Stimulated activated CD4-positive, alpha-beta T cell treated with anti-CD3 and anti-CD28 coated beads, Interleukin-2, amount 100 ng/mL, for 48 hours (primary cell): Measurements from ENCODE around the gene ASTN2.

Experiments
- DNase-seq, 2 donors: peaks; one replicate each; pipeline ENCODE4 v3.0.0-alpha.2; 2020

ASTN2 gene

GRCh38 chr9:117296453-117296852 is 118.4 kb downstream of the ASTN2 start:
- DNase-seq = no peak

- DNase-seq = no peak
These were observed 121.4 kb downstream of the ASTN2 start for GRCh38 chr9:117293206-117294114.

GRCh38 chr9:117290856-117291622 is 123.8 kb downstream of the ASTN2 start:
- no peak for DNase-seq

- DNase-seq = no peak
These were observed 124.5 kb downstream of the ASTN2 start for GRCh38 chr9:117290306-117290840.

GRCh38 chr9:117286245-117286644 is 128.6 kb downstream of the ASTN2 start:
- DNase-seq = no peak

- DNase-seq = no peak
These were observed 130.4 kb downstream of the ASTN2 start for GRCh38 chr9:117284414-117284813.

GRCh38 chr9:117282541-117282940 is 132.3 kb downstream of the ASTN2 start:
- DNase-seq = no peak

- no peak for DNase-seq
These were observed 136.3 kb downstream of the ASTN2 start for GRCh38 chr9:117278471-117279035.

GRCh38 chr9:117278020-117278419 is 136.8 kb downstream of the ASTN2 start:
- no peak for DNase-seq

GRCh38 chr9:117276444-117276843 is 138.4 kb downstream of the ASTN2 start:
- no peak for DNase-seq

GRCh38 chr9:117273612-117274011 is 141.2 kb downstream of the ASTN2 start:
- no peak for DNase-seq

GRCh38 chr9:117268847-117269446 is 145.9 kb downstream of the ASTN2 start:
- no peak for DNase-seq

- no peak for DNase-seq
These were observed 147.9 kb downstream of the ASTN2 start for GRCh38 chr9:117266855-117267497.

- DNase-seq = no peak
These were observed 149.6 kb downstream of the ASTN2 start for GRCh38 chr9:117265253-117265652.

GRCh38 chr9:117258184-117258866 is 156.5 kb downstream of the ASTN2 start:
- DNase-seq = no peak

GRCh38 chr9:117253261-117253660 is 161.6 kb downstream of the ASTN2 start:
- no peak for DNase-seq

- DNase-seq = no peak
These were observed 164.1 kb downstream of the ASTN2 start for GRCh38 chr9:117250610-117251215.

- no peak for DNase-seq
These were observed 165.1 kb downstream of the ASTN2 start for GRCh38 chr9:117249799-117250198.

GRCh38 chr9:117247266-117247665 is 167.6 kb downstream of the ASTN2 start:
- no peak for DNase-seq

GRCh38 chr9:117245175-117245829 is 169.6 kb downstream of the ASTN2 start:
- DNase-seq = no peak

- no peak for DNase-seq
These were observed 172.8 kb downstream of the ASTN2 start for GRCh38 chr9:117242082-117242481.
